BJ (cell line): ENCODE measurements around the gene ZNRF4. TPM values are rescaled to one million over a fixed set of nuclear protein-coding genes. Genes with fewer than 3 reads are reported as not detected.

Experiments
- CTCF ChIA-PET: fragments of 350-600 bp; formaldehyde crosslinking; extraction: SDS; loops from one replicate; lab custom pipeline; 2021; ENCODE audit warnings: antibody characterized with exemption, inconsistent platforms; lab: Yijun Ruan, JAX
- POLR2A ChIA-PET: fragments of 300-600 bp; sonication (Branson Sonifier 250); formaldehyde crosslinking; extraction: SDS; loops from one replicate; lab custom pipeline; 2021; ENCODE audit warnings: antibody characterized with exemption; lab: Charles Lee
- DNase-seq: peaks from one replicate; pipeline ENCODE4 v3.0.0-alpha.2; 2011; ENCODE audit warnings: low read depth
- H3K27me3 ChIP-seq: 2 replicates; pipeline ENCODE4 v1.6.0; 2011; ENCODE audit warnings: low read length; ENCODE audit not compliant: control insufficient read depth, insufficient read depth
- H3K36me3 ChIP-seq: 2 replicates; pipeline ENCODE4 v1.5.1; 2011; ENCODE audit warnings: low read length; ENCODE audit not compliant: control insufficient read depth, insufficient read depth
- H3K4me3 ChIP-seq: 2 replicates; pipeline ENCODE4 v1.5.1; 2011; ENCODE audit warnings: low read depth, mild to moderate bottlenecking, control low read depth, low read length
- CTCF ChIP-seq: IDR thresholded peaks from 2 replicates; pipeline ENCODE4 v1.5.1; 2011; ENCODE audit warnings: low read depth, mild to moderate bottlenecking, control low read depth, inconsistent platforms, low read length, moderate library complexity; ENCODE audit not compliant: insufficient read depth
- polyA plus RNA-seq: library from polyadenylated mRNA; depleted of rRNA; stranded (reverse); fragments of >200 nt; gene quantifications from 2 replicates; pipeline ENCODE4 v1.2.3, GENCODE V29; 2011

Gene ZNRF4
- polyA plus RNA-seq, 1 experiment = not detected

GRCh38 chr19:5487222-5487621 is 32.0 kb downstream of the ZNRF4 start:
- H3K36me3 ChIP-seq = no peaks in the 10 kb centered on the region
- no peak for DNase-seq
- ChIA-PET POLR2A (no interaction called here), CTCF (no interaction called here)
- no peak overlapping the region for H3K4me3 ChIP-seq
- no peak for TF ChIP-seq CTCF
- peaks cover 15% of the 10 kb centered on the region for H3K27me3 ChIP-seq

DNA sequence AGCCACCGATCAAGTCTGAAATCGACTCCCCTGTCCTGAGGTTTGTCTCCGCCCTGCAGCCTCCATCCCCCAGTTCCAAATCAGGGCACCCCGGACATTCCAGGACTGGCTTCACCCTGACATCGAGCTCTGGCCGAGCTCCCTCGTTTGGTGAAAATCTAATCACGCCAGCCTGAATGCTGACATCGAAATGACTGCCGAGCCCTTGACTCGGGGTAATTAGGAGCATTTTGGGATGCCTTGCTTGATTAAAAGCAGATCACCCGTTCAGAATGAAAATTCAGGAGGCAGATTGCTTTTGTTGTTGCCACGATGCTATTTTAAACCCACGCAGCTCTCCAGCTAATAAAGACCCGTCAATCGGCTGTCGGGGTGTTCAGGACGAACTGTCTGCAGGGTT is 34.3 kb downstream of the ZNRF4 start:
- DNase-seq = no peak
- H3K36me3 ChIP-seq = no peaks in the 10 kb centered on the region
- no peak for TF ChIP-seq CTCF
- H3K4me3 ChIP-seq = no peak overlapping the region
- ChIA-PET POLR2A (no interaction called here), CTCF (interaction anchor here (0.6 kb wide), 1 partner anchor 13 kb away, joined by 3 read pairs; no protein-coding TSS in a partner anchor)
- peaks cover 18% of the 10 kb centered on the region for H3K27me3 ChIP-seq

GRCh38 chr19:5491565-5491964 is 36.3 kb downstream of the ZNRF4 start:
- ChIA-PET POLR2A (no interaction called here), CTCF (no interaction called here)
- TF ChIP-seq CTCF = no peak
- DNase-seq = no peak
- H3K4me3 ChIP-seq = no peak overlapping the region
- H3K27me3 ChIP-seq = peaks cover 15% of the 10 kb centered on the region
- H3K36me3 ChIP-seq = no peaks in the 10 kb centered on the region

DNA sequence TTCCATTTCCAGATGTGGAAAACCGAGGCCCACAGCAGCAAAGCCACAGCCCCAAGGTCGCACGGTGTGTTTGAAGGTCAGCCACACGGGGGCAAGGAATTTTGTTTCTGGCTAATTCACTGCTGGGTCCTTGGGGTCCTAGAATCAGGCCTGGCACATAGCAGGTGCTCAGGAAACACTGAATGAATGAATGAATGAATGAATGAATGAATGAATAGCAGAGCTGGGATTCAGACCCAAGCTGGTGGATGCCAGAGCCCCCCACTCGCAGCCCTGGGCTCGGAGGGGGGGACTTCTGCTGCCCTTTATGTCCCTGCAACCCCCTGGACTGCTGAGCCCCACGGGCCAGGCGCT is 37.0 kb downstream of the ZNRF4 start:
- DNase-seq = no peak
- ChIA-PET CTCF (no interaction called here), POLR2A (no interaction called here)
- TF ChIP-seq CTCF = no peak
- Histone ChIP-seq H3K27me3 (peaks cover 15% of the 10 kb centered on the region), H3K4me3 (no peak overlapping the region), H3K36me3 (no peaks in the 10 kb centered on the region)

GRCh38 chr19:5492635-5493409 is 37.6 kb downstream of the ZNRF4 start:
- TF ChIP-seq CTCF = no peak
- POLR2A ChIA-PET = no interaction called here
- no peak overlapping the region for H3K4me3 ChIP-seq
- H3K36me3 ChIP-seq = no peaks in the 10 kb centered on the region
- DNase-seq = no peak
- H3K27me3 ChIP-seq = peaks cover 15% of the 10 kb centered on the region
- CTCF ChIA-PET = no interaction called here
